GM23248 (cell line): ENCODE measurements around the gene PEX16.

Source experiments
- EZH2 ChIP-seq: fragments of 200-600 bp; sonication (generic); IDR thresholded peaks from 2 replicates; pipeline ENCODE4 v1.6.1; 2018; ENCODE audit warnings: antibody characterized with exemption, mild to moderate bottlenecking; ENCODE audit not compliant: insufficient read depth, poor library complexity, severe bottlenecking
- EZH2phosphoT487 ChIP-seq: fragments of 200-600 bp; sonication (generic); IDR thresholded peaks from 2 replicates; pipeline ENCODE4 v1.6.1; 2018; ENCODE audit warnings: antibody characterized with exemption, moderate library complexity, mild to moderate bottlenecking, low read depth; ENCODE audit not compliant: insufficient read depth

DNA sequence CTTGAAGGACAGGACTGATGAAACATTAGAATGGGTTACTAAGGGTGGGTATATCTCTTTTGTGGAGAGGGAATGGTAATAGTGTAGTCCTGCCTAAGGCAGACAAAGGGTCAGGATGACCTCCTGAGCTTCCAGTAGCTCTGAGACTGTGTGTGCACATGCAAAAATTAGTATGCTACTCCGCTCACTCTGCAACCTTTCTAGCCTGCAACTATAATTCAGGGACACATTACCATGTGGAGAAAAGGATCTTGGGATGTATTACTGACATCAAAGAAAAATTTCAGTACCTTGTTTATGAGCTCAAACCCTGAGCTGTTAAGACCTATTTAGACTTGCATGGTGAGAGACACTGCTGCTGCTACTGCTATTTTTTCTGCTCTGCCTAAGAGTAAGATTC, 30.2 kb upstream of the PEX16 start:
- TF ChIP-seq EZH2phosphoT487 (no peak), EZH2 (no peak)
